ENCODE data around the gene ERBB4.

The ERBB4 gene

GRCh38 chr2:211748339-211748738 lies 790.3 kb downstream of the ERBB4 start:
- H3K27me3 ChIP-seq: no peaks in the 10 kb centered on the region
- peaks cover 3% of the 10 kb centered on the region for H3K4me1 ChIP-seq
- TF ChIP-seq, protein P1, sequence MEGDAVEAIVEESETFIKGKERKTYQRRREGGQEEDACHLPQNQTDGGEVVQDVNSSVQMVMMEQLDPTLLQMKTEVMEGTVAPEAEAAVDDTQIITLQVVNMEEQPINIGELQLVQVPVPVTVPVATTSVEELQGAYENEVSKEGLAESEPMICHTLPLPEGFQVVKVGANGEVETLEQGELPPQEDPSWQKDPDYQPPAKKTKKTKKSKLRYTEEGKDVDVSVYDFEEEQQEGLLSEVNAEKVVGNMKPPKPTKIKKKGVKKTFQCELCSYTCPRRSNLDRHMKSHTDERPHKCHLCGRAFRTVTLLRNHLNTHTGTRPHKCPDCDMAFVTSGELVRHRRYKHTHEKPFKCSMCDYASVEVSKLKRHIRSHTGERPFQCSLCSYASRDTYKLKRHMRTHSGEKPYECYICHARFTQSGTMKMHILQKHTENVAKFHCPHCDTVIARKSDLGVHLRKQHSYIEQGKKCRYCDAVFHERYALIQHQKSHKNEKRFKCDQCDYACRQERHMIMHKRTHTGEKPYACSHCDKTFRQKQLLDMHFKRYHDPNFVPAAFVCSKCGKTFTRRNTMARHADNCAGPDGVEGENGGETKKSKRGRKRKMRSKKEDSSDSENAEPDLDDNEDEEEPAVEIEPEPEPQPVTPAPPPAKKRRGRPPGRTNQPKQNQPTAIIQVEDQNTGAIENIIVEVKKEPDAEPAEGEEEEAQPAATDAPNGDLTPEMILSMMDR (IDR thresholded peaks at IDR 0.05; ENCODE audit: low read depth, low read length): no peak
- H3K4me3 ChIP-seq (ENCODE audit: low read depth, low read length): no peak overlapping the region
- no peak for DNase-seq
- no peaks in the 10 kb centered on the region for H3K9me3 ChIP-seq
- no peaks in the 10 kb centered on the region for H3K36me3 ChIP-seq

DNA sequence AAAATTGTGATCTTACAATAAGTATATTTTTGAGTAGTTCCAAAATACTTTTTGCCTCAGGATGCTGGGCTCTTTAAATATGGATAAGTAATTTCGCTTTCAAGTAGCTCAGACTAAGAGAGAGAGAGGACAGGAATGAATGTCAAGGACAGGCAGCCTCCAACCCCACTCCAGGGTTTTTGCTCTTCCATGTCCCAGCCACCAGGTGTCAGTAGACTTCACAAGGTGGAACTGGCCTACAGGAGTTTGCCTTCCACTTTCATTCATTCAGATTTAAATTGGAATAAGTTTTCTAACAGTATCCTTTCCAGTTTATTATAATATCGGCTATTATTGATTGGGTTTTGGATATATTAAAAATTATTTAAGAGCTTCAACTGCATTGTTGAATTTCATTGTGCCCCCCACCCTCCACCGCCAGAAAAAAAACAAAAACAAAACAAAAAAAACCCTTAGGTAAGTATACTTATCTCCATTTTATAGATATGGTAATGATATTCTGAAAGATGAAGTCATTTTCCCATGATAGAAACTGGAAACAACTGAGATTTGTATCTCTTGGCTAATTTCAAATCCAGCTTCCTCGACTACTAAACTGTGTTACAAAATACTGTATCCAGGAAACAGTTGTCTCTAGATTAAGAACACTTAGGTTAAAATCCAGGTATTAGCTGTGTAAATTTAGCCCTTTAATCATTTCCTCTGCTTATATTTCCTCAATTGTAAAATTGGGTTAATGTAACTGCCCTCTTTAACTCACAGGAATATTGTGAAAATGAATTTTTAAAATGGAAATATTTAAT lies 793.1 kb downstream of the ERBB4 start:
- Histone ChIP-seq H3K4me1 (no peaks in the 10 kb centered on the region), H3K9me3 (no peaks in the 10 kb centered on the region), H3K27me3 (no peaks in the 10 kb centered on the region), H3K36me3 (no peaks in the 10 kb centered on the region), H3K4me3 (ENCODE audit: low read depth, low read length) (no peak overlapping the region)
- DNase-seq: peak; percentile 61
- TF ChIP-seq, protein P1 (IDR thresholded peaks at IDR 0.05; ENCODE audit: low read depth, low read length): peak; percentile 99

DNA sequence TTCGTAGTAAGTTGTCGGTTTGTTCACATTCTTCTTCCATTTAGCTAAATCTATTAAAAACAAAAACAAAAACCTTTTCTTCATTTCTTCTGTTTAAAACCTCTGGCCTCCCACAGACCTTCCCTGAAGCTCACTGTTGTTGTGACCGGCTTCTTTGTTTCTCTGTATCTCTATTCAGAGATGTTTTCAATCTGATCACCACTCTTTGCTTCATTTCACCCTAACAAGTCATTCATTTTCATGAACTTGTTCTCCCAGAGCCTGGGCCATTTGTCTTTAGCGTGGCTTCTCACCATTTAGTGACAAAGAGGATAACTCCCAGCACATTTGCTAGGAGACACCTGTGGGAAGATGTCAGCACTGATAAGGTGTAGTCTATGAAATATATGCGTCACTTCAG lies 794.2 kb downstream of the ERBB4 start:
- Histone ChIP-seq H3K4me1 (no peaks in the 10 kb centered on the region), H3K27me3 (no peaks in the 10 kb centered on the region), H3K9me3 (no peaks in the 10 kb centered on the region), H3K4me3 (ENCODE audit: low read depth, low read length) (no peak overlapping the region), H3K36me3 (no peaks in the 10 kb centered on the region)
- TF ChIP-seq, protein P1 (IDR thresholded peaks at IDR 0.05; ENCODE audit: low read depth, low read length): no peak
- no peak for DNase-seq

DNA sequence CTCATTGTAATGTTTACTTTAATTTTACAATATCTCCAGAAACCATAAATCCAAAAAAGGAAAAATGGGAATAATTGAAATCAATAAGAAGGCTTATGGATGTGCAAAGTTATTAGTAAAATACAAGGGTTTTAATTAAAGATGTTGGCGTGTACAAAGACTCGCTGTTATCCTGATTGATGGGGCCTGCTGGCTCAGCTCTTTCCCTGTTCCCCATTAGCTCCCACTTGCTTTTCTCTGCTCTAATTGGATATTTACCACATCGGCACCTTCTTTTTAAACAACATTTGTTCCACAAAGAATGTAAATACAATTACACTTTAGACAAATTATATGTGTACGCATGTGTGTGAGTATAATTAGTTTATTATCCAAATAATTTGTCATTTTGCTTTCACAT lies 796.6 kb downstream of the ERBB4 start:
- no peaks in the 10 kb centered on the region for H3K27me3 ChIP-seq
- TF ChIP-seq, protein P1 (IDR thresholded peaks at IDR 0.05; ENCODE audit: low read depth, low read length): no peak
- no peaks in the 10 kb centered on the region for H3K4me1 ChIP-seq
- H3K36me3 ChIP-seq: no peaks in the 10 kb centered on the region
- H3K9me3 ChIP-seq: no peaks in the 10 kb centered on the region
- no peak for DNase-seq
- H3K4me3 ChIP-seq (ENCODE audit: low read depth, low read length): no peak overlapping the region

- no peak for DNase-seq
- H3K4me3 ChIP-seq (ENCODE audit: low read depth, low read length): no peak overlapping the region
- no peaks in the 10 kb centered on the region for H3K36me3 ChIP-seq
- TF ChIP-seq, protein P1 (IDR thresholded peaks at IDR 0.05; ENCODE audit: low read depth, low read length): no peak
- no peaks in the 10 kb centered on the region for H3K27me3 ChIP-seq
- no peaks in the 10 kb centered on the region for H3K4me1 ChIP-seq
- no peaks in the 10 kb centered on the region for H3K9me3 ChIP-seq
These were observed 801.3 kb downstream of the ERBB4 start for GRCh38 chr2:211737282-211737681.

DNA sequence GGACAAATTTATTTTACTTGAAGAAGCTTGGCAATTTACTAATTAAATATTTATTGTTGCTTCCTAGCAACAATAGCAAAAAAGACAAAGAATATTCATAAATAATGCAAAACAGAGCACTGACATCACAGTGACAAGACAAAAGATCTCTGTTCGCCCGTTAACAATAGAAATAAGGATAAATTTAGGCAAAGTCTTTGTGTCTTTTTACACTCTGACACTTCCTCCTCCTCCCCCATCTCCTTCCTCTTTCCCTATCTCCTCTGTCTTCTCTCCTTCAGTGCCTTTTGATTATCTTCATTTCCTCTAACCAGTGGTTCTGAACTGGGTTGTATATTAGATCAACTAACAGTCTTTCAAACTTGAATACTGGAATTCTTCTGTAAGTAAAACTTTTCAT lies 808.4 kb downstream of the ERBB4 start:
- no peaks in the 10 kb centered on the region for H3K9me3 ChIP-seq
- no peaks in the 10 kb centered on the region for H3K27me3 ChIP-seq
- H3K4me3 ChIP-seq (ENCODE audit: low read depth, low read length): no peak overlapping the region
- TF ChIP-seq, protein P1 (IDR thresholded peaks at IDR 0.05; ENCODE audit: low read depth, low read length): no peak
- no peaks in the 10 kb centered on the region for H3K4me1 ChIP-seq
- no peaks in the 10 kb centered on the region for H3K36me3 ChIP-seq
- no peak for DNase-seq
